Neural crest cell (in vitro differentiated cells): Measurements from ENCODE around the gene ADGRD2. TPM values are rescaled to one million over a fixed set of nuclear protein-coding genes. Genes with fewer than 3 reads are reported as not detected.

ENCODE experiments used
- DNase-seq: peaks from one replicate; pipeline ENCODE4 v3.0.0; 2021; ENCODE audit warnings: low read depth, mixed read lengths, low spot score
- H3K27ac Mint-ChIP-seq: one replicate; pipeline ENCODE4 v1.8.0; 2021; ENCODE audit warnings: mild to moderate bottlenecking, mixed read lengths; ENCODE audit not compliant: unreplicated experiment
- H3K27me3 Mint-ChIP-seq: 2 replicates; pipeline ENCODE4 v1.8.0; 2021; ENCODE audit warnings: low read depth, mild to moderate bottlenecking, mixed read lengths
- H3K36me3 Mint-ChIP-seq: 2 replicates; pipeline ENCODE4 v1.8.0; 2021; ENCODE audit warnings: low read depth, mild to moderate bottlenecking, mixed read lengths
- H3K4me1 Mint-ChIP-seq: 2 replicates; pipeline ENCODE4 v1.8.0; 2021; ENCODE audit warnings: mixed read lengths
- H3K4me3 Mint-ChIP-seq: one replicate; pipeline ENCODE4 v1.8.0; 2021; ENCODE audit warnings: mild to moderate bottlenecking, mixed read lengths
- H3K9me3 Mint-ChIP-seq: 2 replicates; pipeline ENCODE4 v1.8.0; 2021; ENCODE audit warnings: mixed read lengths
- CTCF ChIP-seq: fragments of 200-600 bp; sonication (generic); conservative IDR thresholded peaks from 2 replicates; pipeline ENCODE4 v1.5.0; 2021; ENCODE audit warnings: antibody characterized with exemption, mild to moderate bottlenecking
- total RNA-seq: library from RNA; stranded (reverse); gene quantifications from 2 replicates; pipeline ENCODE4 v1.2.1, GENCODE V29; 2021

ADGRD2 gene
- total RNA-seq, 1 donor from 2014 or later, result 0.44 TPM

GRCh38 chr9:124495126-124496074 lies 45.1 kb downstream of the ADGRD2 start:
- Mint-ChIP-seq H3K9me3 (no peaks in the 10 kb centered on the region), H3K27me3 (peaks cover 28% of the 10 kb centered on the region), H3K4me1 (peaks cover 8% of the 10 kb centered on the region), H3K4me3 (no peak overlapping the region), H3K36me3 (no peaks in the 10 kb centered on the region), H3K27ac (no peak overlapping the region)
- DNase-seq, result no peak
- no peak for TF ChIP-seq CTCF

DNA sequence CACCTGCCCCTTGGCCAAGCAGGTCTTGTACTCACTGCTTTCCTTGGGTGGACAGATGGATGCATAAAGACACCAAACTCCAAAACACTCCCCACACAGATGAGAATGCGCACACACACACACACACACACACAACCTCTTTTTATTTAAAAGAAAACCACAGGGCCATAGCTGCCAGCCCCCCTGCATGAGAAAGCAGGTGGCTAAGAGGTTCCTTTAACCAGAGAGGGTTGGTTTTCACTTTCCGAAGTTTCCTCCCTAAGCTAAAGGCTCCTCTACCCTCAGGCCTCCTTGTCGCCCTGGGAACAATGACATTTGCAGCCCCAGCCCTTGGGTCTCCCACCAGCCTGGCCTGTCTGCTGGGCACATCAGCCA lies 45.8 kb downstream of the ADGRD2 start:
- Mint-ChIP-seq H3K36me3 (no peaks in the 10 kb centered on the region), H3K27ac (no peak overlapping the region), H3K27me3 (peaks cover 33% of the 10 kb centered on the region), H3K4me3 (no peak overlapping the region), H3K4me1 (peaks cover 5% of the 10 kb centered on the region), H3K9me3 (no peaks in the 10 kb centered on the region)
- no peak for TF ChIP-seq CTCF
- no peak for DNase-seq

DNA sequence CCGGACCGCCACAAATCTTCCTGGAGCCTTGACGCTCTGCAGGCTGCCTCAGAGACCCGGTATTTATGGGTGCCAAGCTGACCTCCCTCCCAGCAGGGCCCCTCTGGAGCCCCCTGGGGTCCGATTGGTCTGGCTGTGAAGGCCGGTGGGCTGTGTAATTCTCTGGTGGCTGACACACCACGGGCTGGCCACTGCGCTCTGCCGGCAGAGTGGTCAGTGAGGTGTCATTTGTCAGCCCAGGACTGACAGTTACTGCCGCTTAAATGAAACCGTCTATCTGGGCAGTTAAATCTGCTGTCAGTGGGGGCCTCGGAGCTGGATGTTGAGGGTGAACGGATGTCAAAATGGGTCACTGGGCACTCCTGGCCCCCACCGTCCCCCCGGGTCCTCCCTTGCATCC lies 46.2 kb downstream of the ADGRD2 start:
- Mint-ChIP-seq H3K36me3 (no peaks in the 10 kb centered on the region), H3K9me3 (no peaks in the 10 kb centered on the region), H3K4me3 (no peak overlapping the region), H3K27me3 (peaks cover 37% of the 10 kb centered on the region), H3K4me1 (peaks cover 5% of the 10 kb centered on the region), H3K27ac (no peak overlapping the region)
- no peak for DNase-seq
- no peak for TF ChIP-seq CTCF

- DNase-seq, result no peak
- Mint-ChIP-seq H3K4me3 (no peak overlapping the region), H3K27me3 (peaks cover 47% of the 10 kb centered on the region), H3K9me3 (no peaks in the 10 kb centered on the region), H3K36me3 (no peaks in the 10 kb centered on the region), H3K27ac (no peak overlapping the region), H3K4me1 (peaks cover 5% of the 10 kb centered on the region)
- TF ChIP-seq CTCF, result no peak
Observed at GRCh38 chr9:124497441-124497840, 47.2 kb downstream of the ADGRD2 start.

- Mint-ChIP-seq H3K27me3 (peaks cover 53% of the 10 kb centered on the region), H3K4me1 (peaks cover 5% of the 10 kb centered on the region), H3K27ac (no peak overlapping the region), H3K9me3 (no peaks in the 10 kb centered on the region), H3K36me3 (no peaks in the 10 kb centered on the region), H3K4me3 (no peak overlapping the region)
- DNase-seq, result no peak
- no peak for TF ChIP-seq CTCF
Observed at GRCh38 chr9:124498040-124498439, 47.8 kb downstream of the ADGRD2 start.
